Omental fat pad (tissue), 4 donors: Measurements from ENCODE around the gene TEAD1. TPM values are rescaled to one million over a fixed set of nuclear protein-coding genes. Genes with fewer than 3 reads are reported as not detected.

Source experiments
- ATAC-seq: fragments of 150-250 bp; one replicate; pipeline ENCODE4 v1.9.1; 2016; ENCODE audit warnings: mild to moderate bottlenecking, moderate library complexity; ENCODE audit not compliant: low FRiP score
- DNase-seq: peaks from one replicate; pipeline ENCODE4 v3.0.0-alpha.2; 2019; ENCODE audit warnings: low spot score
- total RNA-seq, 4 donors: library from RNA; depleted of rRNA; stranded (reverse); fragments of >200 nt; gene quantifications; one replicate each; pipeline ENCODE4 v1.1.0, GENCODE V29; 2016
- TF ChIP-seq, protein P1 (sequence below), 3 donors: fragments of 450-650 bp; IDR thresholded peaks; one replicate each; pipeline ENCODE4 v1.5.1; 2016 to 2017; ENCODE audit warnings: antibody characterized with exemption in 3 of 3, mild to moderate bottlenecking in 3 of 3, moderate library complexity in 2 of 3

TEAD1 gene
- total RNA-seq, 4 donors from 2014 or later = 81.7 to 123 (median 103) TPM

DNA sequence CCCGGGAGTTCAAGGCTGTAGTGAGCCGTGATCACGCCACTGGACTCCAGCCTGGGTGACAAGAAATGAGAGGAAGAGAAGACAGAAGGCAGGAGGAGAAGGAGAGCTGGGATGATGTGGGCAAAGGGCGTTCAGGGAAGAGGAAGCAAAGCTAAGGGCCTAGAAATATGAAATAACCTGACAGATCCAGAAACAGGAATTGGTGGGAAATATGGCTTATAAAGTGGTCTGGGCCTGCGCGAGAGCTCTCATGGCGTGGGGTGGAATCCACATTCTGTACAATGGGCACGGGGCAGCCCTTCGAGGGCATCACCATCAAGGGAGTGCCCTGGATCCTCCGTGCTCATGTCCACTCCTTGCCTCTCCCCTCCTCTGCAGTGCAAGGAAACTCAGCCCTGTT is 288.1 kb downstream of the TEAD1 start:
- no peak for ATAC-seq
- no peak for DNase-seq
- TF ChIP-seq, protein P1, sequence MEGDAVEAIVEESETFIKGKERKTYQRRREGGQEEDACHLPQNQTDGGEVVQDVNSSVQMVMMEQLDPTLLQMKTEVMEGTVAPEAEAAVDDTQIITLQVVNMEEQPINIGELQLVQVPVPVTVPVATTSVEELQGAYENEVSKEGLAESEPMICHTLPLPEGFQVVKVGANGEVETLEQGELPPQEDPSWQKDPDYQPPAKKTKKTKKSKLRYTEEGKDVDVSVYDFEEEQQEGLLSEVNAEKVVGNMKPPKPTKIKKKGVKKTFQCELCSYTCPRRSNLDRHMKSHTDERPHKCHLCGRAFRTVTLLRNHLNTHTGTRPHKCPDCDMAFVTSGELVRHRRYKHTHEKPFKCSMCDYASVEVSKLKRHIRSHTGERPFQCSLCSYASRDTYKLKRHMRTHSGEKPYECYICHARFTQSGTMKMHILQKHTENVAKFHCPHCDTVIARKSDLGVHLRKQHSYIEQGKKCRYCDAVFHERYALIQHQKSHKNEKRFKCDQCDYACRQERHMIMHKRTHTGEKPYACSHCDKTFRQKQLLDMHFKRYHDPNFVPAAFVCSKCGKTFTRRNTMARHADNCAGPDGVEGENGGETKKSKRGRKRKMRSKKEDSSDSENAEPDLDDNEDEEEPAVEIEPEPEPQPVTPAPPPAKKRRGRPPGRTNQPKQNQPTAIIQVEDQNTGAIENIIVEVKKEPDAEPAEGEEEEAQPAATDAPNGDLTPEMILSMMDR (IDR thresholded peaks at IDR 0.05) = no peak

DNA sequence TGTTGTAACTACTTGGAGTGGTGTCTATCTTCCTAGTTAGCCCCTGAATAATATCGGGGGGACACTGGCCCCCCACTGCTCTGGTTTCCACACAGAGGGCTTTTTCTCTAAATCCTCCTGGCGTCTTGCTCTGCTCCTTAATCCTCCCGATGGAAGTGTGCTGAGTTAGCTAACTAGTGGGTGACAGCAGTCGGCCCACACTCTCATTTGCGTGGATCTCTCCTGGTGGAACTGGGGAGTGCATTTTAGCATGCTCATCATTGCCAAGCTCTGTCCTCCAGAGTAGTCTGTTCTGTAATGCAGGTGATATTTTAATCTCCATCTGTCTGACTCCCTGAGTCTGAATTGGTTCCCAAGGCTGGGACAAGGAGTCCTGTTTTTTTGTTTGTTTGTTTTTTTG is 288.8 kb downstream of the TEAD1 start:
- ATAC-seq (no peak), DNase-seq (no peak)
- TF ChIP-seq, protein P1 (IDR thresholded peaks at IDR 0.05) = no peak

DNA sequence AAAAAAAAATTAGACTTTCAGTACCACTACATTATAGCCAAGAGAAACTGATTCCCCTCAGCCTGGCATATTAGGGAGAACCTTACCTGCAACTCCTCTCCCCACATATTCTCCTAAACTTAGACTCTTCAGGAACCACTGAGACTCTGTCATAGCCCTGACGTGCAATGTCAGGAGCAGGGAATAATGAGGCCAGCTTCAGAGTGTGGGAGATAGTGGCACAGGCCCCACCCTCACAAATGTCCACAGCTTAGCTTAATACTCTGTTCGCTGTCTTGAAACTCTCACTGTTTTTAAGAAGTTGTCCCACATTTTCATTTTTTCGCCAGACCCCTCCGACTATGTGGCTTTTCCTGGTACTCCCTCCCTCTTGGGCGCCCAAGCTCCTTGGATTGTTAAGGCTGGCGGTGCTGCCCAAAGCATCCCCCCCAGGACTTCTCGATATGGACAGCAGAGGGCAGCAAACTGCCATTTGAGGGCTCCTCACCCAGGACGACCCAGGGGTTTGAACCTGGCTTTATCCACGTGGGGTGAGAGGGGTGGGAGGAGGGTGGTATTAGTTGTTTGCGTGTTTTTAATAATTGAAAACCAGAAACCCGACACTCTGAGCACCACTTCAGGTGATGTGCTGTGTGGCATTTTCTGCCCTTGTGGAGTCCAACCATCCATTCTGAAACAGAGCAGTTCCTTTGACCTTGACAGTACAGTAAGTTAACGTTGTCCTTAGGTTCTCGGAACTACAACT is 289.7 kb downstream of the TEAD1 start:
- TF ChIP-seq, protein P1 (IDR thresholded peaks at IDR 0.05) = peak in 1 of 3 donors; percentile 16
- ATAC-seq = peak; percentile 70
- DNase-seq = peak; percentile 54

DNA sequence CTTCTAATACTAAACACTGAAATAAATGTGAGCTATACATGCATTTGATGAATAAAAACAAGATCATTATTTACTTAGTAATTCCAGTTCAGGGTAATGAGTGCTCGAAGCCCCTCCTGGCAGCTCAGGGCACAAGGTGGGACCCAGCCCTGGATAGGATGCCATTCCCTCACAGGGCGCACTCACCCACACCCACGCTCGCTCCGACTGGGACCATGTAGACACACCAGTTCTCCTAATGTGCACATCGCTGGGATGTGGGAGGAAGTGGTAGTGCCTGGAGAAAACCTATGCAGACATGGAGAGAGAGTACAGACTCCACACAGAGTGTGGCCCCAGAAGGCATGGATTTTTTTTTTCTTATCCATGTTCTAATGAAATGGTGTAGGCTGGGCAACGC is 290.4 kb downstream of the TEAD1 start:
- ATAC-seq (no peak), DNase-seq (no peak)
- TF ChIP-seq, protein P1 (IDR thresholded peaks at IDR 0.05) = no peak

DNA sequence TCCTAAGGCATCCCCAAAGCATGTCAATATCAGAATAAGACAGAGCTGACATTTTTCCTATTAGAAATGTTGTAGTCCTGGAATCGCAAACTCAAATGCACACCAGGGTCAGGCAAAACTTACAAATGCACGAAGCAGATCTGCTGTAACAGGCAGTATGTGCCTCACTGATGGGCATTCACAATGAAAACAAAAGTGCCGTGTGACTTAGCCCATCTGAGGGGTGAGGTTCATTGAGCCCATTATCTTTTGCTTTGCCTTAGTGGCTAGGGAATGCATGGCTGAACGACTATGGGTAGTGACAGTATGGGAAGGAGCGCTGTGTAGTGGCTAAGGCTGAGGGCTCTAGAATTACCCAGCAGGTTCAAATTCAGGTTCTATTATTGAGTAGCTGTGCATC is 291.8 kb downstream of the TEAD1 start:
- DNase-seq = no peak
- TF ChIP-seq, protein P1 (IDR thresholded peaks at IDR 0.05) = no peak
- no peak for ATAC-seq

DNA sequence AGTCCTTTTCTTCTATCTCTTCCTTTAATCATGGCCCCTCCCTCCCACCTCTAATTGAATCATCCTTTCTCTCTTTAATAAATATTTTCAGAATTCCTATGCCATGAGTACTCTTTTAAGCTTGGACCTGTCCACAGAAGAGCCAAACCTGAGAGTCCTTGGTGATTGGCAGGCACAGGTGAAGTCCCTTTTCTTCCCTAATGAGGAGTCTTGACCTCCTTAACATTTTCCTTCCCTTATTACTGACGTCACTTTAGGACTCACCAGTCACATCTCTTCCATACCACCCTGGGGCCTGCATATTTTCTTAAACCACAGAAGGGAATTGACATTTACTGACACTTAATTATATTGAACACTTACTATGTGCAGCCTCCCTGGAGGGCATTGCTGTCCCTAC is 293.9 kb downstream of the TEAD1 start:
- TF ChIP-seq, protein P1 (IDR thresholded peaks at IDR 0.05) = no peak
- no peak for DNase-seq
- no peak for ATAC-seq

DNA sequence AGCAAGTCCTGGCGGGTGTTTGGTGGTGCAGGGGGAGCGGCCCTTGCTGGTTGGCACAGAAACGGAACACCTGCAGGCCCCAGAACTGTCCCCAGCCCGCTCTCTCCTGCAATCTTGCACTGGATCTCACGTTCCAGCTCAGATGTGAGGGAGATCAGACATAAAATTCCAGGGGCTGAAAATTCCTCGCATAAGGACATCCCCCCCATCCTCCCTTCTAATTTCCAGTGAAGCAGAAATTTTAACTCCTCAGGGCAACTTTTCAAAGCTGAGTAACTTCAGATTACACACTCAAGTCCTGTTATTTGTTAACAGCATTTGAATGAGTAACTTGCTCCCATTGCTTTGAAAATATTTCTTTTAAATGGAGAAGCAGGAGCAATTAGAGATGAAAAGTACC is 294.6 kb downstream of the TEAD1 start:
- ATAC-seq (no peak), DNase-seq (no peak)
- TF ChIP-seq, protein P1 (IDR thresholded peaks at IDR 0.05) = no peak
